ENCODE results near the gene ADGRL2. TPM values are rescaled to one million over a fixed set of nuclear protein-coding genes. Genes with fewer than 3 reads are reported as not detected.

ADGRL2 gene
- total RNA-seq, 4 donors from 2014 or later: 110 to 180 (median 154) TPM

GRCh38 chr1:81834921-81835698 is 34.4 kb downstream of the ADGRL2 start:
- H3K4me1 ChIP-seq: peaks cover 20 to 40% of the 10 kb centered on the region in 2 donors
- H3K27ac ChIP-seq: peak overlapping the region in 2 of 3 donors; percentile 12 to 25
- WGBS, 2 donors: 20 to 23% methylated on average over 6 of the region's 6 CpGs
- H3K27me3 ChIP-seq: no peaks in the 10 kb centered on the region
- no peaks in the 10 kb centered on the region for H3K36me3 ChIP-seq
- TF ChIP-seq CTCF (IDR thresholded peaks at IDR 0.05): no peak
- no peak for TF ChIP-seq POLR2A (IDR thresholded peaks at IDR 0.05)
- no peaks in the 10 kb centered on the region for H3K9me3 ChIP-seq
- intact Hi-C loops (cut with DNase I): no loop called here
- no peak overlapping the region for H3K4me3 ChIP-seq (replicated peaks in 1 of 3)
- DNase-seq: peak; percentile 56 to 70

GRCh38 chr1:81836007-81836626 is 35.4 kb downstream of the ADGRL2 start:
- no peak for TF ChIP-seq CTCF (IDR thresholded peaks at IDR 0.05)
- TF ChIP-seq POLR2A (IDR thresholded peaks at IDR 0.05): no peak
- H3K4me3 ChIP-seq (replicated peaks in 1 of 3): no peak overlapping the region
- DNase-seq: peak in 1 of 2 donors; percentile 7
- no peaks in the 10 kb centered on the region for H3K36me3 ChIP-seq
- intact Hi-C loops (cut with DNase I): no loop called here
- WGBS, 2 donors: 43 to 45% methylated on average over 4 of the region's 4 CpGs
- H3K27me3 ChIP-seq: no peaks in the 10 kb centered on the region
- H3K9me3 ChIP-seq: no peaks in the 10 kb centered on the region
- H3K4me1 ChIP-seq: peaks cover 20 to 40% of the 10 kb centered on the region in 2 donors
- peak overlapping the region; percentile 2 to 57 (median 7) for H3K27ac ChIP-seq

GRCh38 chr1:81838600-81839218 is 38.0 kb downstream of the ADGRL2 start:
- Histone ChIP-seq H3K36me3 (no peaks in the 10 kb centered on the region), H3K9me3 (no peaks in the 10 kb centered on the region), H3K4me3 (replicated peaks in 1 of 3) (no peak overlapping the region), H3K27ac (no peak overlapping the region), H3K4me1 (peaks cover 11 to 29% of the 10 kb centered on the region in 2 donors), H3K27me3 (no peaks in the 10 kb centered on the region)
- no peak for DNase-seq
- intact Hi-C loops (cut with DNase I): no loop called here
- TF ChIP-seq POLR2A (IDR thresholded peaks at IDR 0.05) (no peak), CTCF (IDR thresholded peaks at IDR 0.05) (no peak)
- 87 to 96% methylated on average over 2 of the region's 2 CpGs for WGBS, 2 donors

- Histone ChIP-seq H3K36me3 (no peaks in the 10 kb centered on the region), H3K4me1 (peaks cover 0 to 10% of the 10 kb centered on the region in 2 donors), H3K27me3 (no peaks in the 10 kb centered on the region), H3K27ac (no peak overlapping the region), H3K9me3 (no peaks in the 10 kb centered on the region), H3K4me3 (replicated peaks in 1 of 3) (no peak overlapping the region)
- 79 to 80% methylated on average over 1 of the region's 1 CpG for WGBS, 2 donors
- DNase-seq: no peak
- no peak for TF ChIP-seq CTCF (IDR thresholded peaks at IDR 0.05)
- TF ChIP-seq POLR2A (IDR thresholded peaks at IDR 0.05): no peak
- intact Hi-C loops (cut with DNase I): no loop called here
Observed at GRCh38 chr1:81840805-81841204, 40.1 kb downstream of the ADGRL2 start.

GRCh38 chr1:81841795-81842194 is 41.1 kb downstream of the ADGRL2 start:
- Histone ChIP-seq H3K4me3 (replicated peaks in 1 of 3) (no peak overlapping the region), H3K27me3 (no peaks in the 10 kb centered on the region), H3K36me3 (no peaks in the 10 kb centered on the region), H3K27ac (no peak overlapping the region), H3K9me3 (no peaks in the 10 kb centered on the region), H3K4me1 (no peaks in the 10 kb centered on the region)
- intact Hi-C loops (cut with DNase I): no loop called here
- WGBS, 2 donors: 71 to 74% methylated on average over 4 of the region's 4 CpGs
- no peak for TF ChIP-seq CTCF (IDR thresholded peaks at IDR 0.05)
- no peak for TF ChIP-seq POLR2A (IDR thresholded peaks at IDR 0.05)
- no peak for DNase-seq
